ENCODE measurements around the gene TTLL11.

The TTLL11 gene

DNA sequence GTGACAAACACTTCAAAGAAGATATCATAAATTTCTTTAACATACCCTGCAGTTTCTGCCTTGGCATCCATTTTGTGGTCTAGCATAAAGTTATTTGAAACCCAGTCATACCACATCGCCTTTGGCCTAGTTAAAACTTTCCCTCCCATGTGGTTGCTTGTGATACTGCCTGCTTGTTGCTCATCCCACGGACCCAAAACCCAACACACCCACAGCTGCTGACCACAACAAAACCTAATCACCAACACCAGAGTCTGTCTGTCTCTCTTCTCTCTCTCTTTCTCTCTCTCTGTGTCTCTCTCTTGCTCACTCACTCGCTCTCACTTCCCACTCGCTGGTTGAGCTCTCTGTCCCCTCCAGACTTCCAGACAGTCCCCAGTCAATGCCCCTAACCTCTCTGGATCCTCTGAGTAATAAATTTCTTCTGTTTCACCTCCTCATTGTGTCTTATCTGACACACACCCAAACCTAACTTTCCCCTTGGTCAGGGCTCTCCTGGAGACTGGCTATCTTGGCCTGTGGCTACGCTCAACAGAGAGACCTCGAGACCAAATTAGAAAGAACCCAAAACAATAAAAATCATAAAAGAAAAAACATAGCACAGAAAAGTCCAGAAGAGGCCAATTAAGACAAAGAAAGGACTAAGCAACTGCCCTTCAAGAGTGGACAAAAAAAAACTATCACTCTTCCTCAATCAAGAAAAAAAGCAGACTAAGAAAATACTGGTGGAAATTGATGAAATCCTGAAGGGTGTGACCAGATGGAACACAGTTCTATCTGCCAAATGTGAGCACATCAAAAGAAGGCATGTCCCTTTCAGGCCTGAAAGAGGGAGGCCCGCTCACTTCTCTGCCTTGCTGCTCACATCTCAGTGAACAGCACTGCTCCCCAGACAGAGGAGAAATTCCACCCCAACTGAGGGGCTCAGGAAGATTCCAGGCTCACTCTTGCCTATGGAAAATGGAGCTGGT lies 41.5 kb downstream of the TTLL11 start:
- no peak overlapping the region for H3K27ac ChIP-seq
- no peak for TF ChIP-seq ZFX (IDR thresholded peaks at IDR 0.05)
- no peak for TF ChIP-seq CTCF (conservative IDR thresholded peaks at IDR 0.05)

- TF ChIP-seq CTCF (conservative IDR thresholded peaks at IDR 0.05) (no peak), ZFX (IDR thresholded peaks at IDR 0.05) (no peak)
- H3K27ac ChIP-seq, result no peak overlapping the region
These were observed 42.9 kb downstream of the TTLL11 start for GRCh38 chr9:122050167-122050566.

DNA sequence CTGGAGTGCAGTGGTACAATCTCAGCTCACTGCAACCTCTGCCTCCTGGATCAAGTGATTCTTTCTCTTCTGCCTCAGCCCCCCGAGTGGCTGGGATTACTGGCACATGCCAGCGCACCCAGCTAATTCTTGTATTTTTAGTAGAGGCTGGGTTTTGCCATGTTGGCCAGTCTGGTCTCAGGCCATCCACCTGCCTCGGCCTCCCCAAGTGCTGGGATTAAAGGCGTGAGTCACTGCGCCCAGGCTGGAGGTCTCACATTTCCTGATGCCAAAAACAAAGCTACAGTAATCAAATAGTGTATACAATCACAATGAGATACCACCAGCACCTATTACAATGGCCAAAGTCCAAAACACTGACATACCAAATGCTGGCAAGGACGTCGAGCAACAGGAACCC lies 51.1 kb downstream of the TTLL11 start:
- H3K27ac ChIP-seq, result no peak overlapping the region
- TF ChIP-seq ZFX (IDR thresholded peaks at IDR 0.05), result no peak
- TF ChIP-seq CTCF (conservative IDR thresholded peaks at IDR 0.05), result no peak

DNA sequence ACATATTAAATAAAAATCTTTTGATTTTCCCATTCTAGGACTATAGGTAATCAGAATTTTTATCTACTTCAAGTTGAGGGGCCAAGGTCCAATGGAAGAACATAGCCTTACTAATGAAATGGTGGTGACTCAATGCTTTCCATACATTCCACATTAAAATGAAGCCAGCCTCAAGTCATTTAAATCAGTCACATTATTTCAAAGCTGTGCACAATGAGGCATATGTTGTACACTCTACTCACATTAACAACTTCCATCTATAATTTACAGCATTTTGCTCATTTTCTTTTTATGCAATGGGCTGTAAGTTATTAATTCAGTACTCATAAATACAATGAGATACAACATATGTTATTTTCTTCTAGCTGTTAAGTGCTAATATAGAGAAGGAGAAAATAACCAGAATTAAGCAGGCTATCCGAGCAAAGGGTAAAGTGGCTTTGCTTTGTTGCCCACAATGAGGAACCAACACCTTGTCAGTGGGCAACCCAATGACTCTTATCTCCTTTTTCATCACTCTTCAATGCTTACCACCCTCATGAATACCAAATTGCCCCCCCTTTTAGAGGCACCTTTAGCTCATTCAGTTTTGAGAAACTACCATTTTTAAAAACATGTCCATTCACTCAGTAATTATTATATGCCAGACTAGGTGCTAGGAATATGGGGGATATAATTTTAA lies 52.4 kb downstream of the TTLL11 start:
- TF ChIP-seq CTCF (conservative IDR thresholded peaks at IDR 0.05) (no peak), ZFX (IDR thresholded peaks at IDR 0.05) (no peak)
- no peak overlapping the region for H3K27ac ChIP-seq

DNA sequence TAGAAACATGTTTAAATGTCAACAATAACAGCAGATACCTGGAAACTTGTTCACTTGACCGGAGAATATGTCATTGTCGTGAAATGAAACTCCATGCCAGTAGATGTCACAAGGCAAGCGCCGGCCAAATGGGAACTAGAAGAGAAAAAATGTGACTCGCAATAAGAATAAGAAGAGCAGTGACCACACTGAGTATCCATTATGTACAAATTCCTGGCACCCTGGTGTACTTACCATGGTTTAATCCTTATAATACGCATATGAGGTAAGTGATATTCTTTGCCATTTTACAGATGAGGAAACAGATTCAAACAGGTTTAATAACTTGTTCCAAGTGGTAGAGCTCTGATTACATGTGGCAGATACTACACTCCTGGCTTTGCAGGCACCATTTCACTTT lies 53.9 kb downstream of the TTLL11 start:
- TF ChIP-seq CTCF (conservative IDR thresholded peaks at IDR 0.05), result no peak
- TF ChIP-seq ZFX (IDR thresholded peaks at IDR 0.05), result no peak
- no peak overlapping the region for H3K27ac ChIP-seq

- TF ChIP-seq CTCF (conservative IDR thresholded peaks at IDR 0.05) (no peak), ZFX (IDR thresholded peaks at IDR 0.05) (no peak)
- H3K27ac ChIP-seq, result no peak overlapping the region
These were observed 56.1 kb downstream of the TTLL11 start for GRCh38 chr9:122036988-122037387.

GRCh38 chr9:122036408-122036807 lies 56.7 kb downstream of the TTLL11 start:
- H3K27ac ChIP-seq, result no peak overlapping the region
- no peak for TF ChIP-seq ZFX (IDR thresholded peaks at IDR 0.05)
- no peak for TF ChIP-seq CTCF (conservative IDR thresholded peaks at IDR 0.05)

All from C4-2B (cell line).